ENCODE data around the gene GPR176. TPM values are rescaled to one million over a fixed set of nuclear protein-coding genes. Genes with fewer than 3 reads are reported as not detected.

GPR176 gene
- total RNA-seq, 4 donors from 2014 or later = 0.53 to 6.2 (median 3.0) TPM

DNA sequence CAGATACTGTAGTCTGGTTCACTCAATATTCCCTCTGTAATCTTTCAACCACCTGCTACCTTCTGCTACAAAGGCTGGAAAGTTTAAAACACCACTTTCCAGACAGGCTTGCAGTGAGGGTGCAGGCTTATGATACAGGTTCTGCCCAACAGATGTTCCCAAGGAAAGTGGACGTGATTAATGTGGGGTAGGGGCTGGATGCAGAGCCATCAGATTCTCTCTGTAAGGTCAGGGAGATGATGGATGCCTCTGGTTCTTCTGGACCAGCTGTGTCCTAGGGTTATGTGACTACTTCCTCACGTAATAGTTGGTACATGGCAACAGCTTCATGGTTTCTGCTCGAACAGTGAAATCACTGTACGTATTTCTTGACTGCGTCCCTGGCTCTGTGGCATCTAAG is 11.1 kb downstream of the GPR176 start:
- no peak for TF ChIP-seq POLR2A (IDR thresholded peaks at IDR 0.05)
- 71 to 79% methylated on average over 5 of the region's 5 CpGs for WGBS, 2 donors
- intact Hi-C loops (cut with DNase I; ENCODE audit: low total_unique reads) = no loop called here
- no peak overlapping the region for H3K4me3 ChIP-seq (ENCODE audit: low read depth, poor library complexity, severe bottlenecking)
- DNase-seq (ENCODE audit: low spot score in 2 of 2) = no peak

DNA sequence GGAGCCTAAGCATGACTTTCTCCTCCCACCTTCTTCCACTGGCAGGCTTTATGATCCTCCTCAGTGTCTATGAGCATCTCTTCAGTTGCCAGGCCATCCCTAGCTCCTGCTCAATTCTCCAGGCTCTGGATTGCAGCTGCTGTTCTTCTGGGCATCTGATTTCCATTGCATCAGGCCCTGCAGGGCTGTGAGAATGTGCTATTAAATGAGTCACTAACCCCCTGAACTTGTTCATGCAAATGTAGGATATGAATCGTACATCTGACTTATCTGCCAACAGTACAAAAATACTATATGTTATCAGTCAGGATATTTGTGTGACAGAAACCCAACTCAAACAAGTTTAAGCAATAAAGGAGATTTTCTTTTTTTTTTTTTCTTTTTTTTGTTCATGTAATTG is 11.9 kb downstream of the GPR176 start:
- intact Hi-C loops (cut with DNase I; ENCODE audit: low total_unique reads) = no loop called here
- H3K4me3 ChIP-seq (ENCODE audit: low read depth, poor library complexity, severe bottlenecking) = no peak overlapping the region
- 22 to 35% methylated on average over 1 of the region's 1 CpG for WGBS, 2 donors
- no peak for TF ChIP-seq POLR2A (IDR thresholded peaks at IDR 0.05)
- TF ChIP-seq, protein P1, sequence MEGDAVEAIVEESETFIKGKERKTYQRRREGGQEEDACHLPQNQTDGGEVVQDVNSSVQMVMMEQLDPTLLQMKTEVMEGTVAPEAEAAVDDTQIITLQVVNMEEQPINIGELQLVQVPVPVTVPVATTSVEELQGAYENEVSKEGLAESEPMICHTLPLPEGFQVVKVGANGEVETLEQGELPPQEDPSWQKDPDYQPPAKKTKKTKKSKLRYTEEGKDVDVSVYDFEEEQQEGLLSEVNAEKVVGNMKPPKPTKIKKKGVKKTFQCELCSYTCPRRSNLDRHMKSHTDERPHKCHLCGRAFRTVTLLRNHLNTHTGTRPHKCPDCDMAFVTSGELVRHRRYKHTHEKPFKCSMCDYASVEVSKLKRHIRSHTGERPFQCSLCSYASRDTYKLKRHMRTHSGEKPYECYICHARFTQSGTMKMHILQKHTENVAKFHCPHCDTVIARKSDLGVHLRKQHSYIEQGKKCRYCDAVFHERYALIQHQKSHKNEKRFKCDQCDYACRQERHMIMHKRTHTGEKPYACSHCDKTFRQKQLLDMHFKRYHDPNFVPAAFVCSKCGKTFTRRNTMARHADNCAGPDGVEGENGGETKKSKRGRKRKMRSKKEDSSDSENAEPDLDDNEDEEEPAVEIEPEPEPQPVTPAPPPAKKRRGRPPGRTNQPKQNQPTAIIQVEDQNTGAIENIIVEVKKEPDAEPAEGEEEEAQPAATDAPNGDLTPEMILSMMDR (IDR thresholded peaks at IDR 0.05) = no peak
- DNase-seq (ENCODE audit: low spot score in 2 of 2) = no peak

DNA sequence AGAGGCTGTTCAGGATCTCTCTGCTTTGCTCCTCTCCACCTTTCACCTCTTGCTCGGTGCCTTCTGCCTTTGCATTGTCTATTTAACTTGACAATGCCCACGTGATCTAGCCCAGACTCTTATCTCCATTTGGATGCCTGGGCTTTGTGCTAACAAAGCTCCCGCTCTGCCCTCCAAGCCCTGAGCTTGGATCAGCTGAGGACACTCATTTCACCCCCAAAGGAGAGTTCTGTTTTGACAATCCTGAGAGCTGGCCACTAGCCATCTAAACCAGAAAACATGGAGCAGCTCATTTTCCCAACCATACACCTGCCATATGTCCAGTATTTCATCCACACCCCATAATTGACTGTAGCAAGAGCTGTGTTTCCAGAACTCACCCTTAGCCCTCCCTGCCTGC is 12.8 kb downstream of the GPR176 start:
- WGBS, 2 donors = 91 to 93% methylated on average over 3 of the region's 3 CpGs

DNA sequence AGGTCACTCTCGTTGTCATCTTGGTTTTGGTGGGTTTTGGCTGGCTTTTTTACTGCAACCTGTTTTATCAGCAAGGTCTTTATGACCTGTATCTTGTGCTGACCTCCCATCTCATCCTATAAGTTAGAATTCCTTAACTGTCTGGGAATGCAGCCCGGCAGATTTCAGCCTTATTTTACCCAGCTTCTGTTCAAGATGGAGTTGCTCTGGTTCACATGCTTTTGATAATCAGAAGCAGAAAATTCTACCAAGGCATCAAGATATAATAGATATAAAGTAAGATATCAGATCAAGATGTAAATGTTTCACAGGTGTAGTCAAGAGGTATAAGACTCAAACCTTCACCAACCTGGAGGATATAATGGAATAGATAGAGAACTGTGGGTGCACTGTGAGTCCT is 16.0 kb downstream of the GPR176 start:
- intact Hi-C loops (cut with DNase I; ENCODE audit: low total_unique reads) = no loop called here
- 91 to 93% methylated on average over 2 of the region's 2 CpGs for WGBS, 2 donors
- H3K4me3 ChIP-seq (ENCODE audit: low read depth, poor library complexity, severe bottlenecking) = no peak overlapping the region
- no peak for TF ChIP-seq POLR2A (IDR thresholded peaks at IDR 0.05)
- TF ChIP-seq, protein P1 (IDR thresholded peaks at IDR 0.05) = no peak
- DNase-seq (ENCODE audit: low spot score in 2 of 2) = no peak

More for the DNA sequence above, 12.8 kb downstream of the GPR176 start:
- H3K4me3 ChIP-seq (ENCODE audit: low read depth, poor library complexity, severe bottlenecking) = no peak overlapping the region
- DNase-seq (ENCODE audit: low spot score in 2 of 2) = no peak
- TF ChIP-seq POLR2A (IDR thresholded peaks at IDR 0.05) = no peak
- TF ChIP-seq, protein P1 (IDR thresholded peaks at IDR 0.05) = no peak
- intact Hi-C loops (cut with DNase I; ENCODE audit: low total_unique reads) = no loop called here

DNA sequence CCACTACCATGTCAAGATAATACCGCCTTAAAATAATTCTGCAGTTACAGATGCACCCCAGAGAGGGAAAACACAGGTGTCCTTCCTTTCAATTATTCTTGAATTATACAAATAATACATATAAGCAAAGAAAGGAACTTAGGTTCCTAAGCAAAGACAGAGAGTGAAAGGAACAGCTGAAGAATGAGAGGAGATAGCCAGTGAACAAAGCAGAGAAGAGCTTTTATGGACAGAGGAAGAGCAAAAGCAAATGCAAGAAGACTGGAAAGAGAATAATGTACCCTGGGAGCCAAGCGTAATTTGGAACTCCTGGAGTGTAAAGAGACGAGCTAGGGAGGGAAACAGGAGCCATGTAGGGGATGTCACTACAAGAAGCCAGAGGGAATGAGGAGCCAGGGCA is 21.7 kb downstream of the GPR176 start:
- intact Hi-C loops (cut with DNase I; ENCODE audit: low total_unique reads) = no loop called here
- DNase-seq (ENCODE audit: low spot score in 2 of 2) = no peak
- no peak overlapping the region for H3K4me3 ChIP-seq (ENCODE audit: low read depth, poor library complexity, severe bottlenecking)
- 84 to 87% methylated on average over 3 of the region's 3 CpGs for WGBS, 2 donors
- no peak for TF ChIP-seq POLR2A (IDR thresholded peaks at IDR 0.05)
- TF ChIP-seq, protein P1 (IDR thresholded peaks at IDR 0.05) = no peak

DNA sequence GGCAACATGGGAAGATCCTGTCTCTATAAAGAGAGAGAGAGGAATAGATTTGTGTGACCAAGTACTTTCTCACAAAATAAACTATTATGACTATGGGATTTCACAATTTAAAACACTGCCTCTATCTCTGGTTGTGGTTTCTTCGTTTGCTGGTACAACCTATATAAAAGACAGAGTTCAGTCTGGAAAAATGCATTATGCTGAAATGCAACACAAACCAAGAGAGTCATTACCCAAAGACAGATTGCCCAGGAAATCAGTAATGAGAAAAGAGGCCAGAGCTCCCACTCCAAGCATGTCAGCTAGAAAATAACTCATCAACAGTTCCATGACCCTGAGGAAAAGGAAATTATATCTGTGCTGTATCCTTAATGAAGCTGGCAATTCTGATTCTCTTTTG is 23.2 kb downstream of the GPR176 start:
- no peak overlapping the region for H3K4me3 ChIP-seq (ENCODE audit: low read depth, poor library complexity, severe bottlenecking)
- no peak for TF ChIP-seq POLR2A (IDR thresholded peaks at IDR 0.05)
- TF ChIP-seq, protein P1 (IDR thresholded peaks at IDR 0.05) = no peak
- DNase-seq (ENCODE audit: low spot score in 2 of 2) = no peak
- 66 to 85% methylated on average over 1 of the region's 1 CpG for WGBS, 2 donors
- intact Hi-C loops (cut with DNase I; ENCODE audit: low total_unique reads) = no loop called here
